HUES6 (cell line): ENCODE results near the gene NOP53.
"Not testable (repeated sequence)": the region's sequence is repeated elsewhere in the genome, so short reads cannot be mapped to it uniquely, and the experiment has no call there.

Experiments
- H3K27ac ChIP-seq: 2 replicates; pipeline ENCODE4 v1.7.0; 2013; ENCODE audit warnings: low read depth, mild to moderate bottlenecking, low read length, inconsistent platforms
- H3K27me3 ChIP-seq: 2 replicates; pipeline ENCODE4 v1.6.1; 2013; ENCODE audit warnings: low read length; ENCODE audit not compliant: control insufficient read depth, insufficient read depth
- H3K36me3 ChIP-seq: 2 replicates; pipeline ENCODE4 v1.6.1; 2013; ENCODE audit warnings: low read length; ENCODE audit not compliant: control insufficient read depth, insufficient read depth
- H3K4me1 ChIP-seq: 2 replicates; pipeline ENCODE4 v1.6.1; 2013; ENCODE audit warnings: low read length; ENCODE audit not compliant: control insufficient read depth, insufficient read depth
- H3K4me3 ChIP-seq: 2 replicates; pipeline ENCODE4 v1.5.1; 2013; ENCODE audit warnings: low read depth, low read length
- H3K9ac ChIP-seq: one replicate; pipeline ENCODE4 v1.6.1; 2013; ENCODE audit warnings: mild to moderate bottlenecking, low read length
- H3K9me3 ChIP-seq: 2 replicates; pipeline ENCODE4 v1.6.1; 2013; ENCODE audit warnings: low read depth, low read length; ENCODE audit not compliant: control insufficient read depth, insufficient read depth

Gene NOP53

DNA sequence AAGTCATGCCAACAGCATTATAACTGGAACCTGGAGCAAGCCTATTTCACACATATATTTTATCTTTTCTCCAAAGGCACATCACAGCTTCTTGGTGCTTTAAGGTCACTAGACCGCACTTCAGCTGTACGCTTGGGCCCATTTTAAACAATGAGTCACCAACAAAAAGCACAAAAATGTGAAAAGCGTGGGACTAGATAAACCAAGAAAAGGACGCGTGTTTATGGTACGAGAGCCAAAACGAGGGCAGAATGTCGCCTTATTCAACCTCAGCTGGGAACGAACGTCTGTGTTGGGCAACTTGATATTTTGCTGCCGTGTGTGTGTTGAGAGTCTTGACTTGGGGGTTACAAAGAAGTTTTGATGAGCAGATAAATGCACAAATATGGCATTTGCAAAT lies 41.3 kb upstream of the NOP53 start:
- no peaks in the 10 kb centered on the region for H3K27me3 ChIP-seq
- no peaks in the 10 kb centered on the region for H3K4me1 ChIP-seq
- no peak overlapping the region for H3K9ac ChIP-seq
- no peaks in the 10 kb centered on the region for H3K9me3 ChIP-seq
- no peak overlapping the region for H3K4me3 ChIP-seq
- peaks cover 31% of the 10 kb centered on the region for H3K36me3 ChIP-seq
- H3K27ac ChIP-seq, result no peak overlapping the region

DNA sequence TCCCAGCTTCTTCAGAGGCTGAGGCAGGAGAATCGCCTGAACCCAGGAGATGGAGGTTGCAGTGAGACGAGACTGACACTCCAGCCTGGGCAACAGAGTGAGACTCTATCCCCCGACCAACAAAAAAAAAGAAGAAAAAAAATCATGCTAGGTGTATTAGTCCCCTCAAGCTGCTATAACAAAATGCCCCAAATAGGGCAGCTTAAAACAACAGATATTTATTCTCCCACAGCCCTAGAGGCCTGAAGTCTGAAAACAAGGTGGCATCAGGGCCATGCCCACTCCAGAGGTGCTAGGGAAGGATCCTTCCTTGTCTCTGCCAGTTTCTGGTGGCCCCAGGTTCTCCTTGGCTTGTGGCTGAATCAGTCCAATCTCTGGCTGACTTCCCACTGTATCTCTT lies 40.7 kb upstream of the NOP53 start:
- Histone ChIP-seq H3K36me3 (peaks cover 27% of the 10 kb centered on the region), H3K9me3 (no peaks in the 10 kb centered on the region), H3K27ac (no peak overlapping the region), H3K9ac (no peak overlapping the region), H3K4me1 (no peaks in the 10 kb centered on the region), H3K4me3 (no peak overlapping the region), H3K27me3 (no peaks in the 10 kb centered on the region)

DNA sequence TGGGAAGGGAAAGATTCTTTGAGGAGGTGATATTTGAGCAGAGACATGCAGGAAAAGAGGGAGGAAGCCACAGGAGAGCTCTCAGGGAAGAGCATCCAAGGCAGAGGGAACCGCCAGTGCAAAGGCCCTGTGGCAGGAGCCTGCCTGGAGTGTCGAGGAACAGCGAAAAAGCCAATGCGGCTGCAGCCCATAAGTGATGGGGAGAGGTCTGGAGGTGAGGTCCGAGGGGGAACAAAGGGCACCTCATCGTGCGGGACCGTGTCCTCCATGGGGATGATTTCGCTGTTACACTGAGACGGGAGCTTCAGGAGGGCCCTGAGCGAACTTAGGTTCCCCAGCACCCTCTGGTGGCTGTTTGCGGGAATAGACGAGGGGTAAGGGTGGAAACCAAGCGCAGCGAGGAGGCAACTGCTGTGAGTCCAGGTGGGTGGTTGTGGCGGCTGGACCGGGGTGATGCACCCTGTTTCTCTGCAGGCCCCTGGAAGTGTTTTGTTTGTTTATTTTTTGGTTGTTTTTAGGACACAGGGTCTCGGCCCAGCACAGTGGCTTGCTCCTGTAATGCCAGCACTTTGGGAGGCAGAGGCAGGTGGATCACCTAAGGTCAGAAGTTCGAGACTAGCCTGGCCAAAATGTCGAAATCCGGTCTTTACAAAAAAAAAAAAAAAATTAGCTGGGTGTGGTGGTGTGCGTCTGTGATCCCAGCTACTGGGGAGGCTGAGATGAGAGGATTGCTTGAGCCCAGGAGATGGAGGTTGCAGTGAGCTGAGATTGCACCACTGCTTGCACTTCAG lies 38.0 kb upstream of the NOP53 start:
- Histone ChIP-seq H3K9ac (no peak overlapping the region), H3K4me3 (no peak overlapping the region), H3K9me3 (no peaks in the 10 kb centered on the region), H3K36me3 (peaks cover 11% of the 10 kb centered on the region), H3K27ac (no peak overlapping the region), H3K27me3 (no peaks in the 10 kb centered on the region), H3K4me1 (no peaks in the 10 kb centered on the region)

DNA sequence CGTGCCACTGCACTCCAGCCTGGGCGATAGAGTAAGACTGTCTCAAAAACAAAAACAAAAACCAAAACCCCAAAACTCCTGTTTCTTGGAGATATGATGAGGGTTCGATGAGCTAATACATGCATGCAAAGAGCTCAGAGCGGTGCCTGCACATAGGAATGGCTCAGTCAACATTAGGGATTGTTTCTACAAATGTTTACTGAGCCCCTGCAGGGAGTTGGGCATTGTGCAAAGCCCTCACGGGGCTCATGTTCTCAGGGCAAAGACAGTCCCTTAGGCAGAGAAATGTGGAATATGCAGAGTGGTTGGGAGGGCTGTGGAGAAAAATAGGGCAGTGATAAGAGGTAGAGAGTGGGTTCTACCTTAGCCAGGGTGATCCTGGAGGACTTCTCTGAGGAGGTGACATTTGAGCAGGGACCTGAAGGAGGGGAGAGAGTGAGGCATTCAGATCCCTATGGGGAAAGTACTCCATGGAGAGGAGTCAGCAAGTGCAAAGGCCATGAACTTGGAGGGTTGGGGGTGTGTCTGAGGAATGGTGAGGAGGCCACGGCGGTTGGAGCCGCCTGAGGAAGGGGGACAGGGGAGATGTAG lies 33.6 kb upstream of the NOP53 start:
- Histone ChIP-seq H3K4me1 (0 out of 2 replicates have a peak, but pooled peaks cover 5% of the 10 kb centered on the region), H3K27me3 (no peaks in the 10 kb centered on the region), H3K27ac (no peak overlapping the region), H3K9me3 (peaks cover 8% of the 10 kb centered on the region), H3K36me3 (peaks cover 6% of the 10 kb centered on the region; the same call in 1 of the 2 replicates), H3K4me3 (no peak overlapping the region), H3K9ac (no peak overlapping the region)

DNA sequence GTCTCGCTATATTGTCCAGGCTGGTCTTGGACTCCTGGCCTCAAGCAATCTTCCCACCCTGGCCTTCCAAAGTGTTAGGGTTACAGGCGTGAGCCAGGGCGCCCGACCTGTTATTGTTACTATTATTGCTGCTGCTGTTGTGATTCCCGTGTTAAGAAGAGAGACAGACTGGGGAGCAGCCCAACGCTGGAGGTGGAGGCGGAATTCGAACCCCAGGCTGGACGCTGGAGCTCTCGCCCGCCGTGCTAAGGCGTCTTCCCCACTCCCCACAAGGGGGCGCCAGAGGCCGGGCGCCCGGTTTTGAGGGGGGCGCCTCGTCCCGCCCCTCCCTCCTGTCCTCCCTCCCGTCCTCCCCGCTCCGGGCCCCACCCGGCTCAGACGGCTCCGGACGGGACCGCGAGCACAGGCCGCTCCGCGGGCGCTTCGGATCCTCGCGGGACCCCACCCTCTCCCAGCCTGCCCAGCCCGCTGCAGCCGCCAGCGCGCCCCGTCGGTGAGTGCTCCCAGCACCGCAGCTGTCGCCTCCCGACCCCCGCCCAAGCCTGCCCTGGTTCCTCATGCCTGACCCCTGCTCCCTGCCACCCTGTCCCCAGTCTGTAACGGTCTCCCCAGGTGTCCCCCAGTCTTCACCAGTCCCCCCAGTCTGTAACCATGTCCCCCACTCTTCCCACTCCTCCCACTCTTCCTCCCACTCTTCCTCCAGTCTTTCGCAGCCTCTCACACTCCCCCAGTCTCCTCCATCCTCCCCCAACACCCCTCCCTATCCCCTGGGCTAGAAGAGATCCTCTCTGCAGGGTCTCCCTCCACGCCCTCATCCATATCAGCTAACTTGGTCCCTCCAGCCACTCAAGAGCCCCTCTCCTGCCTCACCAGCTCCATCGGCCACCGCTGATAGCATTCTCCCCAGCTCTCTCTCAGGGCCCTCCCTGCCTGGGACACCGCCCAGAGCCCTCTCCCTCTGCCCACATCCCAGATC lies 32.0 kb upstream of the NOP53 start, which contains the start of gene EHD2:
Gene EHD2 (plus strand): TSS at position 377 of the 976 bp plus-strand sequence. CDS start 3,191 bp downstream, outside the sequence.
- Histone ChIP-seq H3K27ac (no peak within 1 kb of the TSS), H3K4me3 (peak within 1 kb of the TSS; percentile 80), H3K36me3 (peaks cover 12% of the 10 kb centered on the region; the same call in 1 of the 2 replicates), H3K9me3 (peaks cover 8% of the 10 kb centered on the region), H3K4me1 (0 out of 2 replicates have a peak, but pooled peaks cover 5% of the 10 kb centered on the region), H3K9ac (peak within 1 kb of the TSS; percentile 77), H3K27me3 (no peaks in the 10 kb centered on the region)

DNA sequence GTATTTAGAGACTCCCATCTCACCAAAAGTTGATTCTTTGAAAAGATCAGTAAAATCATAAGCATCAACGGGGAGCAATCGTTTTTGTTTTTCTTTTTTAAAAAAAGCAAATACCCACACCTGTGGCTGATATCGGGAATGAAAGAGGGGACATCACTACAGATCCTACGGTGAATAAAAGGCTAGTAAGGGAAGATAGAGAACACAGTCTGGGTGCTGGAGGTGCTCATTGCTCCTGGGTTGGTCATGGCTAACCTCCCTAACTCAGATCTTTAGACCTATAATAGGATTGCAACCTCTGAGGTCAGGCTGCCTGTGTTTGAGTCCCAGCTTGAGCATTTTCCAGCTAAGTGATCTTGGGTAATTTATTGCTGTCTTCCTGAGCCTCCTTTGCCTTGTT lies 31.0 kb upstream of the NOP53 start:
- no peak overlapping the region for H3K9ac ChIP-seq
- peaks cover 8% of the 10 kb centered on the region for H3K9me3 ChIP-seq
- no peaks in the 10 kb centered on the region for H3K27me3 ChIP-seq
- peaks cover 12% of the 10 kb centered on the region; the same call in 1 of the 2 replicates for H3K36me3 ChIP-seq
- no peak overlapping the region for H3K27ac ChIP-seq
- H3K4me1 ChIP-seq, result peaks cover 10% of the 10 kb centered on the region; the same call in 1 of the 2 replicates
- peak overlapping the region; percentile 80; the same call in 1 of the 2 replicates for H3K4me3 ChIP-seq

DNA sequence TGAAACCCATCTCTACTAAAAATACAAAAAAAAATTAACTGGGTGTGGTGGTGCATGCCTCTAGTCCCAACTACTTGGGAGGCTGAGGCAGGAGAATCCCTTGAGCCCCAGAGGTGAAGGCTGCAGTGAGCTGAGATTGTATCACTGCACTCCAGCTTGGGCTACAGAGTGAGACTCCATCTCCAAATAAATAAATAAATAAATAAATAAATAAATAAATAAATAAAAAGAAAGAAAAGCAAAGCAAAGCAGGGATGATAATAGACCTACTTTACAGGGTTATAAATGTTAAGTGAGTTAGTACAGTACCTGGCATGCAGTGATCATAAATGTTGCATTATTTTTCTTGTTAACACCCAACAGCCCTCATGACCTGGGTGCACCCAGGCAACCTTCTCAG lies 30.5 kb upstream of the NOP53 start:
- H3K4me1 ChIP-seq, result peaks cover 10% of the 10 kb centered on the region; the same call in 1 of the 2 replicates
- H3K27ac ChIP-seq, H3K9me3 ChIP-seq, H3K9ac ChIP-seq, H3K27me3 ChIP-seq, H3K4me3 ChIP-seq: not testable (repeated sequence)
- H3K36me3 ChIP-seq, result peaks cover 12% of the 10 kb centered on the region; the same call in 1 of the 2 replicates

DNA sequence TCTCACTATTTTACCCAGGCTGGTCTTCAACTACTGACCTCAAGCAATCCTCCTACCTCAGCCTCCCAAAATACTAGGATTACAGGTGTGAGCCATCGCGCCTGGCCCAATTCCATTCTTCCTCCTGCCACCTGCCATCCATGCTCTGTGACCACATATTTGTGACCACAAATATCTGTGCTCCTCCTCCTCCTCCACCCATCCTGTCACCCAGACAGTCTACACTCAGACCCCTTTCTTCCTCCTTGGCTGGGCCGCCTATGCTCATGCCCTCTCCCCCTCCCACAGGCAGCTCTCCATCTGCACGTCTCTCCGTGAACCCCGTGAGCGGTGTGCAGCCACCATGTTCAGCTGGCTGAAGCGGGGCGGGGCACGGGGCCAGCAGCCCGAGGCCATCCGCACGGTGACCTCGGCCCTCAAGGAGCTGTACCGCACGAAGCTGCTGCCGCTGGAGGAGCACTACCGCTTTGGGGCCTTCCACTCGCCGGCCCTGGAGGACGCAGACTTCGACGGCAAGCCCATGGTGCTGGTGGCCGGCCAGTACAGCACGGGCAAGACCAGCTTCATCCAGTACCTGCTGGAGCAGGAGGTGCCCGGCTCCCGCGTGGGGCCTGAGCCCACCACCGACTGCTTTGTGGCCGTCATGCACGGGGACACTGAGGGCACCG lies 28.9 kb upstream of the NOP53 start:
- no peak overlapping the region for H3K27ac ChIP-seq
- H3K9me3 ChIP-seq, result peaks cover 8% of the 10 kb centered on the region
- H3K4me3 ChIP-seq, result no peak overlapping the region
- no peak overlapping the region for H3K9ac ChIP-seq
- peaks cover 10% of the 10 kb centered on the region; the same call in 1 of the 2 replicates for H3K4me1 ChIP-seq
- no peaks in the 10 kb centered on the region for H3K27me3 ChIP-seq
- peaks cover 12% of the 10 kb centered on the region; the same call in 1 of the 2 replicates for H3K36me3 ChIP-seq

DNA sequence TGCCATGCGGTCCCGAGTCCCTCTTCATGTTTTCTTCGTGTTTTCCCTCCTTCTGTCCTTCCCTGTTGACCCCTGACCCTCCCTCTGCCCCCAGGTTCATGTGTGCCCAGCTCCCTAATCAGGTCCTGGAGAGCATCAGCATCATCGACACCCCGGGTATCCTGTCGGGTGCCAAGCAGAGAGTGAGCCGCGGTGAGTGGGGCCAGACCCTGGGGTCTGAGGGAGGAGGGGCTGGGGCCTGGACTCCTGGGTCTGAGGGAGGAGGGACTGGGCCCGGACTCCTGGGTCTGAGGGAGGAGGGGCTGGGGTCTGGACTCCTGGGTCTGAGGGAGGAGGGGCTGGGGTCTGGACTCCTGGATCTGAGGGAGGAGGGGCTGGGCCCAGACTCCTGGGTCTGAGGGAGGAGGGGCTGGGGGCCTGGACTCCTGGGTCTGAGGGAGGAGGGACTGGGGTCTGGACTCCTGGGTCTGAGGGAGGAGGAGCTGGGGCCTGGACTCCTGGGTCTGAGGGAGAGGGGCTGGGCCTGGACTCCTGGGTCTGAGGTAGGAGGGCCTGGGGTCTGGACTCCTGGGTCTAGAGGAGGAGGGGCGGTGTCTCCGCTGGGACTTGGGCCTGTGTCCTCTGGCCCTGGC lies 26.8 kb upstream of the NOP53 start:
- H3K4me1 ChIP-seq, result peaks cover 13% of the 10 kb centered on the region; the same call in 1 of the 2 replicates
- H3K9ac ChIP-seq, result peak overlapping the region; percentile 12
- H3K27ac ChIP-seq, result peak overlapping the region; percentile 12; the same call in 1 of the 2 replicates

More for the DNA sequence above, 26.8 kb upstream of the NOP53 start:
- H3K4me3 ChIP-seq, H3K9me3 ChIP-seq, H3K27me3 ChIP-seq: not testable (repeated sequence)
- H3K36me3 ChIP-seq, result peaks cover 12% of the 10 kb centered on the region; the same call in 1 of the 2 replicates
